DND-41 (cell line): ENCODE measurements around the gene EMILIN1.

Experiments used
- CTCF ChIP-seq: IDR thresholded peaks from 2 replicates; pipeline ENCODE4 v1.5.1; 2012; ENCODE audit warnings: borderline replicate concordance, low read length, moderate library complexity, mild to moderate bottlenecking; ENCODE audit not compliant: poor library complexity, severe bottlenecking; ENCODE audit errors: extremely low read depth
- EZH2 ChIP-seq: IDR thresholded peaks from 3 replicates; pipeline ENCODE4 v1.6.1; 2012; ENCODE audit warnings: borderline replicate concordance, low read depth, mild to moderate bottlenecking, moderate library complexity, low read length, inconsistent platforms; ENCODE audit not compliant: severe bottlenecking

GRCh38 chr2:27054721-27055120 is 23.7 kb upstream of the EMILIN1 start:
- TF ChIP-seq CTCF (no peak), EZH2 (no peak)
